Adrenal gland (tissue), 5 donors: ENCODE results near the gene SEC24C.

ENCODE experiments used
- POLR2A ChIP-seq, 2 donors: fragments of 450-650 bp; IDR thresholded peaks; one replicate each; pipeline ENCODE4 v1.6.1; 2017; ENCODE audit warnings: antibody characterized with exemption in 2 of 2, mild to moderate bottlenecking in 2 of 2, moderate library complexity in 1 of 2
- TF ChIP-seq, protein P1 (sequence below), 6 experiments: fragments of 450-650 bp in 4 of 6; fragments of 200-600 bp in 2 of 6; sonication (generic) in 1 of 6; IDR thresholded peaks; 1 replicate in 5 of 6; 2 replicates in 1 of 6; pipeline versions ENCODE4 v1.5.1 to v1.8.0; 2016 to 2021; ENCODE audit warnings: antibody characterized with exemption in 6 of 6, mild to moderate bottlenecking in 2 of 6, moderate library complexity in 1 of 6
- donor health status: DM: no; HTN: no; CAD: no.

GRCh38 chr10:73790886-73791625, 46.9 kb downstream of the SEC24C start:
- TF ChIP-seq, protein P1, sequence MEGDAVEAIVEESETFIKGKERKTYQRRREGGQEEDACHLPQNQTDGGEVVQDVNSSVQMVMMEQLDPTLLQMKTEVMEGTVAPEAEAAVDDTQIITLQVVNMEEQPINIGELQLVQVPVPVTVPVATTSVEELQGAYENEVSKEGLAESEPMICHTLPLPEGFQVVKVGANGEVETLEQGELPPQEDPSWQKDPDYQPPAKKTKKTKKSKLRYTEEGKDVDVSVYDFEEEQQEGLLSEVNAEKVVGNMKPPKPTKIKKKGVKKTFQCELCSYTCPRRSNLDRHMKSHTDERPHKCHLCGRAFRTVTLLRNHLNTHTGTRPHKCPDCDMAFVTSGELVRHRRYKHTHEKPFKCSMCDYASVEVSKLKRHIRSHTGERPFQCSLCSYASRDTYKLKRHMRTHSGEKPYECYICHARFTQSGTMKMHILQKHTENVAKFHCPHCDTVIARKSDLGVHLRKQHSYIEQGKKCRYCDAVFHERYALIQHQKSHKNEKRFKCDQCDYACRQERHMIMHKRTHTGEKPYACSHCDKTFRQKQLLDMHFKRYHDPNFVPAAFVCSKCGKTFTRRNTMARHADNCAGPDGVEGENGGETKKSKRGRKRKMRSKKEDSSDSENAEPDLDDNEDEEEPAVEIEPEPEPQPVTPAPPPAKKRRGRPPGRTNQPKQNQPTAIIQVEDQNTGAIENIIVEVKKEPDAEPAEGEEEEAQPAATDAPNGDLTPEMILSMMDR (IDR thresholded peaks at IDR 0.05) = no peak
- TF ChIP-seq POLR2A (IDR thresholded peaks at IDR 0.05) = no peak
